HepG2 (cell line): ENCODE results near the gene TADA2B. TPM values are rescaled to one million over a fixed set of nuclear protein-coding genes. Genes with fewer than 3 reads are reported as not detected.

ENCODE experiments used
- ARNT2 ChIP-seq: sonication (generic); formaldehyde crosslinking; IDR thresholded peaks from 2 replicates; pipeline ENCODE4 v1.8.0; 2022; ENCODE audit warnings: mild to moderate bottlenecking, low read depth, missing genetic modification reagents, moderate library complexity
- BRF2 ChIP-seq: sonication (generic); formaldehyde crosslinking; IDR thresholded peaks from 2 replicates; pipeline ENCODE4 v1.8.1; 2022; ENCODE audit warnings: mild to moderate bottlenecking, missing genetic modification reagents
- CEBPB ChIP-seq: IDR thresholded peaks from 2 replicates; pipeline ENCODE4 v1.6.1; 2011; ENCODE audit warnings: low read depth, low read length, improper control_type of control experiment, borderline replicate concordance
- HOXA9 ChIP-seq: sonication (generic); formaldehyde crosslinking; IDR thresholded peaks from 2 replicates; pipeline ENCODE4 v1.8.1; 2022; ENCODE audit warnings: missing genetic modification reagents, mild to moderate bottlenecking, moderate library complexity, borderline replicate concordance
- KDM3A ChIP-seq: IDR thresholded peaks from 2 replicates; pipeline ENCODE4 v1.6.1; 2018; ENCODE audit warnings: low read depth, missing compliant biosample characterization
- KMT2A ChIP-seq: sonication (generic); formaldehyde crosslinking; IDR thresholded peaks from 2 replicates; pipeline ENCODE4 v1.4.0; 2020; ENCODE audit warnings: missing genetic modification reagents
- MED1 ChIP-seq: sonication (generic); formaldehyde crosslinking; IDR thresholded peaks from 2 replicates; pipeline ENCODE4 v1.4.0; 2020; ENCODE audit warnings: missing genetic modification reagents
- NFYB ChIP-seq: sonication (generic); formaldehyde crosslinking; IDR thresholded peaks from 2 replicates; pipeline ENCODE4 v1.4.0; 2020; ENCODE audit warnings: missing genetic modification reagents
- RBAK ChIP-seq: sonication (generic); formaldehyde crosslinking; IDR thresholded peaks from 2 replicates; pipeline ENCODE4 v1.5.1; 2020; ENCODE audit warnings: mild to moderate bottlenecking, missing genetic modification reagents
- RELA ChIP-seq: sonication (generic); formaldehyde crosslinking; IDR thresholded peaks from 2 replicates; pipeline ENCODE4 v1.4.0; 2020; ENCODE audit warnings: missing genetic modification reagents
- REXO4 ChIP-seq: sonication (generic); formaldehyde crosslinking; IDR thresholded peaks from 2 replicates; pipeline ENCODE4 v1.8.0; 2022; ENCODE audit warnings: missing genetic modification reagents, mild to moderate bottlenecking, borderline replicate concordance
- RNF2 ChIP-seq: fragments of 450-650 bp; conservative IDR thresholded peaks from 2 replicates; pipeline ENCODE4 v1.6.1; 2016; ENCODE audit warnings: low read depth
- SNAPC2 ChIP-seq: sonication (generic); formaldehyde crosslinking; IDR thresholded peaks from 2 replicates; pipeline ENCODE4 v1.8.1; 2022; ENCODE audit warnings: mild to moderate bottlenecking, missing genetic modification reagents
- TGIF2 ChIP-seq: IDR thresholded peaks from 2 replicates; pipeline ENCODE4 v1.6.1; 2016; ENCODE audit warnings: control low read depth, missing compliant biosample characterization
- ZBTB33 ChIP-seq: sonication (generic); formaldehyde crosslinking; IDR thresholded peaks from 2 replicates; pipeline ENCODE4 v1.4.0; 2020; ENCODE audit warnings: missing genetic modification reagents
- ZNF17 ChIP-seq: sonication (generic); formaldehyde crosslinking; IDR thresholded peaks from 2 replicates; pipeline ENCODE4 v1.5.0; 2020; ENCODE audit warnings: mild to moderate bottlenecking, missing genetic modification reagents
- ZNF468 ChIP-seq: sonication (generic); formaldehyde crosslinking; IDR thresholded peaks from 2 replicates; pipeline ENCODE4 v1.8.0; 2022; ENCODE audit warnings: mild to moderate bottlenecking, moderate library complexity, missing genetic modification reagents
- ZNF678 ChIP-seq: sonication (generic); formaldehyde crosslinking; IDR thresholded peaks from 2 replicates; pipeline ENCODE4 v1.4.0; 2020; ENCODE audit warnings: mild to moderate bottlenecking, missing genetic modification reagents
- ZNF747 ChIP-seq: sonication (generic); formaldehyde crosslinking; IDR thresholded peaks from 2 replicates; pipeline ENCODE4 v1.8.1; 2023; ENCODE audit warnings: missing genetic modification reagents, mild to moderate bottlenecking, borderline replicate concordance
- ZNF75D ChIP-seq: sonication (generic); formaldehyde crosslinking; IDR thresholded peaks from 2 replicates; pipeline ENCODE4 v1.8.1; 2023; ENCODE audit warnings: missing genetic modification reagents, mild to moderate bottlenecking, borderline replicate concordance
- ZNF883 ChIP-seq: sonication (generic); formaldehyde crosslinking; IDR thresholded peaks from 2 replicates; pipeline ENCODE4 v1.5.1; 2020; ENCODE audit warnings: mild to moderate bottlenecking, missing genetic modification reagents; ENCODE audit errors: not compliant biosample characterization
- polyA plus RNA-seq, 8 experiments: library from polyadenylated mRNA; depleted of rRNA in 3 of 8; stranded (reverse) in 7 of 8; unstranded in 1 of 8; fragments of >200 nt; fragmentation: Illumina TruSeq in 4 of 8; extraction: Trizol in 4 of 8; gene quantifications; 2 replicates each; pipeline versions ENCODE4 v1.2.1 to v1.2.3, GENCODE V29; 2011 to 2016; ENCODE audit warnings: low read depth in 4 of 8, missing spikeins in 1 of 8, mixed read lengths in 1 of 8; ENCODE audit not compliant: insufficient read depth in 1 of 8
- total RNA-seq, 5 experiments: library from RNA; depleted of rRNA; stranded (reverse); fragments of >200 nt; fragmentation: Illumina TruSeq; extraction: Trizol; gene quantifications; 2 replicates each; pipeline ENCODE4 v1.2.3, GENCODE V29; 2016; ENCODE audit warnings: low read depth in 1 of 5
- TF ChIP-seq, protein P1 (sequence below): conservative IDR thresholded peaks from 2 replicates; pipeline ENCODE4 v1.6.1; 2018; ENCODE audit warnings: missing genetic modification reagents
- TF ChIP-seq, protein P2 (sequence below): IDR thresholded peaks from 2 replicates; pipeline ENCODE4 v1.6.1; 2012; ENCODE audit warnings: low read length, improper control_type of control experiment

The TADA2B gene
- total and polyA plus RNA-seq, 2 of the 13 experiments (the other 11 are each of a cell fraction or from before 2014, with no cell fraction given), result 4.6 to 8.9 TPM

DNA sequence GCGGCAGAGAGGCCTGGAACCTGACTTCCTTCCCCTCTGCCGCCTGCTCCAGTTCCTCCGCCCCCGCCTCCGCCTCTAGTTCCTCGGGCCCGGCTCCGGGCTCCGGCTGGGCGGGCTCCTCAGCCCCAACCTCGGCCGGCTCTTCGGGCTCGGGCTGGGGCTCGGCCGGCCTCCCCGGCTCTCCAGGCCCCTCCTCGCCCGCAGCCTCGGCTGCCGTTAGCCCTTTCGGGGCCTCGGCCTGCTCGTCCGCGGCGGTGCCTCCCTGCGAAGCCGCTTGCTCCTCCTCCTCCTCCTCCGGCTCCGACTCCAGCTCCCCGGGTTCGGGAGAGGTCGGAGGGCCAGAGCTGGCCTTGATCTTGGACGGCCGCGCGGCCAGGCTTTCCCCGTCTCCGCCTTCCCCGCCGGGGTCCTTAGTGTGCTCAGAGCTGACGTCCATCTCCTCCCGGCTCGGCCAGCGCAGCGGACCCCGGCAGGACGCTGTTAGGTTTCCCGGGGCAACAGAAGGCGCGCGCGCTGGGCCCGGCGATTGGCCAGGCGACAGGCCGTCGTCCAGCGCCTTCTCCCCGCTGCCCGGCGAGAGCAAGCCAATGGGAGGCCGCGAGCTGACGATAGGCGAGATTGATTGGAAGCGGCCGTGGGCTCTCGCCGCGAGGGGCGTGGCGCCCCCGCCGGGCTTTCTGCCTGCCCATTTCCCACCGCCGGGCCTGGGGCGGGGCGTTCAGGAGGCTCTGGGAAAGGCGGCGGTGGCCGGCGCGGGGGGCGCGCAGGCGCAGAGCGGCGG is 479 bp upstream of the TADA2B start (continued):
- TF ChIP-seq, protein P1, sequence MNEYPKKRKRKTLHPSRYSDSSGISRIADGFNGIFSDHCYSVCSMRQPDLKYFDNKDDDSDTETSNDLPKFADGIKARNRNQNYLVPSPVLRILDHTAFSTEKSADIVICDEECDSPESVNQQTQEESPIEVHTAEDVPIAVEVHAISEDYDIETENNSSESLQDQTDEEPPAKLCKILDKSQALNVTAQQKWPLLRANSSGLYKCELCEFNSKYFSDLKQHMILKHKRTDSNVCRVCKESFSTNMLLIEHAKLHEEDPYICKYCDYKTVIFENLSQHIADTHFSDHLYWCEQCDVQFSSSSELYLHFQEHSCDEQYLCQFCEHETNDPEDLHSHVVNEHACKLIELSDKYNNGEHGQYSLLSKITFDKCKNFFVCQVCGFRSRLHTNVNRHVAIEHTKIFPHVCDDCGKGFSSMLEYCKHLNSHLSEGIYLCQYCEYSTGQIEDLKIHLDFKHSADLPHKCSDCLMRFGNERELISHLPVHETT (CRISPR knock-in tag), result no peak
- TF ChIP-seq KDM3A (CRISPR knock-in tag) (no peak), ZNF678 (CRISPR knock-in tag) (no peak), ARNT2 (no peak; the same call in 1 of the 2 replicates), HOXA9 (CRISPR knock-in tag) (no peak), RELA (CRISPR knock-in tag) (no peak), ZNF883 (CRISPR knock-in tag) (no peak), KMT2A (CRISPR knock-in tag) (0 out of 2 replicates have a peak, but pooled peaks have one; percentile 51), SNAPC2 (no peak), ZNF468 (CRISPR knock-in tag) (no peak), NFYB (peak; percentile 93), ZNF17 (CRISPR knock-in tag) (no peak), ZBTB33 (CRISPR knock-in tag) (no peak), REXO4 (CRISPR knock-in tag) (no peak), TGIF2 (CRISPR knock-in tag) (peak; percentile 90), RNF2 (peak; percentile 57; the same call in 1 of the 2 replicates), MED1 (no peak), RBAK (CRISPR knock-in tag) (no peak), CEBPB (no peak), ZNF75D (CRISPR knock-in tag) (no peak), ZNF747 (CRISPR knock-in tag) (no peak), BRF2 (CRISPR knock-in tag) (no peak)
- TF ChIP-seq, protein P2, sequence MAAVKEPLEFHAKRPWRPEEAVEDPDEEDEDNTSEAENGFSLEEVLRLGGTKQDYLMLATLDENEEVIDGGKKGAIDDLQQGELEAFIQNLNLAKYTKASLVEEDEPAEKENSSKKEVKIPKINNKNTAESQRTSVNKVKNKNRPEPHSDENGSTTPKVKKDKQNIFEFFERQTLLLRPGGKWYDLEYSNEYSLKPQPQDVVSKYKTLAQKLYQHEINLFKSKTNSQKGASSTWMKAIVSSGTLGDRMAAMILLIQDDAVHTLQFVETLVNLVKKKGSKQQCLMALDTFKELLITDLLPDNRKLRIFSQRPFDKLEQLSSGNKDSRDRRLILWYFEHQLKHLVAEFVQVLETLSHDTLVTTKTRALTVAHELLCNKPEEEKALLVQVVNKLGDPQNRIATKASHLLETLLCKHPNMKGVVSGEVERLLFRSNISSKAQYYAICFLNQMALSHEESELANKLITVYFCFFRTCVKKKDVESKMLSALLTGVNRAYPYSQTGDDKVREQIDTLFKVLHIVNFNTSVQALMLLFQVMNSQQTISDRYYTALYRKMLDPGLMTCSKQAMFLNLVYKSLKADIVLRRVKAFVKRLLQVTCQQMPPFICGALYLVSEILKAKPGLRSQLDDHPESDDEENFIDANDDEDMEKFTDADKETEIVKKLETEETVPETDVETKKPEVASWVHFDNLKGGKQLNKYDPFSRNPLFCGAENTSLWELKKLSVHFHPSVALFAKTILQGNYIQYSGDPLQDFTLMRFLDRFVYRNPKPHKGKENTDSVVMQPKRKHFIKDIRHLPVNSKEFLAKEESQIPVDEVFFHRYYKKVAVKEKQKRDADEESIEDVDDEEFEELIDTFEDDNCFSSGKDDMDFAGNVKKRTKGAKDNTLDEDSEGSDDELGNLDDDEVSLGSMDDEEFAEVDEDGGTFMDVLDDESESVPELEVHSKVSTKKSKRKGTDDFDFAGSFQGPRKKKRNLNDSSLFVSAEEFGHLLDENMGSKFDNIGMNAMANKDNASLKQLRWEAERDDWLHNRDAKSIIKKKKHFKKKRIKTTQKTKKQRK, result no peak
